HG02588 (cell line): ENCODE measurements around the gene LRPPRC.

Experiments used
- ATAC-seq: cut with Tn5 transposase; IDR thresholded peaks from one replicate; pipeline ENCODE4 v1.9.1; 2021; ENCODE audit warnings: mild to moderate bottlenecking, moderate library complexity; ENCODE audit not compliant: unreplicated experiment

The LRPPRC gene

GRCh38 chr2:43980902-43981301 lies 14.9 kb downstream of the LRPPRC start:
- no peak for ATAC-seq

DNA sequence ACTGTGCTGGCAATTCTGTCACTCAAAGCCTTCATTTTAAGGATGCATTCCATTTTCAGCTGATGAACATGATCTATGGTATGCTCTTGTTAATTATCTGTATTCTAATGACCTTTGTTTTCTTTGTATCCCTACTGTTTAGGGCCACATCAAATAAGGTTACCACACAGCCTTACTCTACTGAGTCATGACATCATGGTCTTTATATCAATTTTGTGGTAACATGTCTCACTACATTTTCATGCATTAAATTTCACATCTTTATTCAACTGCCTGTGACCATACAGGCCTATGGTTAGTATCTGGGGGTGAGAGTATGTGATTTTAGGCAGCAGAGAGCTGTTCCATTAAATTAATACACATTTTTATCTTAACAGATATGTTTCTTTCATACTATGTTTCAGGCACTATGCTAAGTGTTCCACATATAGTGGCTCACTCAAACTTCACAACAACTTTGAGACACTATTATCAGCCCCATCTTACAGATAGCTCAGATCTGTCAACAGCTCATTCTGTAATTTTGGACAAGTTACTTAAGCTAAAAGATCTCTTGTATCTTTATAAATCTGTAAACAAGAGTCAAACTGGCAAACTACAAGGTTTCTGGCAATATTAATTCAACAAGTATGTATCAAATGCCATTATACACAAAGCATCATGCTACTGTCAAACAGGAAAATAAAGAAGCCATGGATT lies 18.0 kb downstream of the LRPPRC start:
- no peak for ATAC-seq

DNA sequence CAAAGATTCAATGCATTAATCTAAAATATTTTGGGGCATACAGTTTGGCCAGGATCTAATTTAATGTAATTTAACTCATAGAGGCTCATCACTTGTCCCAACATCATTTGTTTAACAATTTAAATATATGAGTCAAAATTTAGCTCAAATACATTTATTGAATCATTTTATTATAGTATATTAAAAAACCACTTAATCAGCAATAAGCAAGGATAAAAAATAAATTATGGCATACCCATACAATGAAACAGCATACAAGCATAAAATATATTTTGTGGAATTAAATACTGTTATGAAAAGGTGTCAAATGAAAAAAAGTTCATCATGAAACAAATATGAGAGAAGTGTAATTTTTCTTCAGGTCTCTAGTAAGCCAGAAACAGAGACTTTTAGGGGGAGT lies 34.9 kb downstream of the LRPPRC start:
- no peak for ATAC-seq

GRCh38 chr2:43958397-43959275 lies 37.2 kb downstream of the LRPPRC start:
- ATAC-seq = no peak

- no peak for ATAC-seq
Observed at GRCh38 chr2:43950383-43951008, 45.3 kb downstream of the LRPPRC start.

GRCh38 chr2:43948370-43948769 lies 47.4 kb downstream of the LRPPRC start:
- ATAC-seq = no peak

DNA sequence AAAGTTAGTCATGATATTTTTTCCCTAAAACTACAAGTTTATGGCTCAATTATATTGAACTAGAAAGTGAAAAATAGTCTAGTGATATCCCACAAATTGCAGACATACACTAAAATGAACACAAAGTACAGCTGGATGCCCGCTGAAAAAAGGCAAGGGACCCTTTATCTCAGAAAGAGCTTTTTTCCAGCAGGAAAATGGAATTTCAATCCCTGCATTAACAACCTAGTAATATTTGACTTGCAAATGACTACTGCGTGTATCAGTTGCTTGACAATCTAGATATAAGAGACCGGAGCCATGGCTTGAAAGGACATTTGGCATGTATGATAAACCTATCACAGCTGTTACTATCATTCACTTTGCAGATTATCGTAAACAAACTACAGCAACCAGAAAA lies 49.1 kb downstream of the LRPPRC start:
- ATAC-seq = no peak

GRCh38 chr2:43945439-43945838 lies 50.4 kb downstream of the LRPPRC start:
- no peak for ATAC-seq

- no peak for ATAC-seq
Observed at GRCh38 chr2:43944915-43945314, 50.9 kb downstream of the LRPPRC start.

- ATAC-seq = no peak
Observed at GRCh38 chr2:43943809-43944452, 51.9 kb downstream of the LRPPRC start.

- no peak for ATAC-seq
Observed at GRCh38 chr2:43943323-43943722, 52.5 kb downstream of the LRPPRC start.

GRCh38 chr2:43942881-43943280 lies 52.9 kb downstream of the LRPPRC start:
- ATAC-seq = no peak

- ATAC-seq = no peak
Observed at GRCh38 chr2:43941966-43942365, 53.8 kb downstream of the LRPPRC start.

GRCh38 chr2:43941359-43941758 lies 54.4 kb downstream of the LRPPRC start:
- no peak for ATAC-seq

DNA sequence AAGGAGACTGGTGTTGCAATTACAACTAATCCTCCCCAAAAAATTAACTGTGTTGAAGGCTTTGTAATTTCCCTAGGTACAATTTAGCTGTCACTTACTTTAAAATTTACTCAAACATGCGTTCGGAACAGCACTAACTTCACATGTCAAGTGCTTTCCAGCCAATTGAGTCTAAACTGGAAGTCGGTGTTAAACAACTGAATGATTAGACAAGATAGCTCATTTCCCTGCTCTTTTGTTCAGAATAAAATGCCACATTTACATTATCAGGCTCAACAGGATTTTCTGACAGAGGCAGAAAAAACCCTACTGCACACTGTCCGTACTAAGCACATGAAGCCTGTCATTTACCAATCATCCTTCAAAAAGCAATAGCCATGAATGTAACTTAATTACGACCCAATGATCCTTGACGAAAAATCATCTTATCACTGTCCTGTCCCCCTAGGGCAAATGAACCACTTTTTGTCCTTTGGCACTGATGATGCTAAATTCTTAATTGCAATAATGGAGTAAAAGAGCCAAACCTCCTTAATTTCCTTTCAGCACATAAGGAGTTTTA lies 56.0 kb downstream of the LRPPRC start:
- ATAC-seq = no peak

DNA sequence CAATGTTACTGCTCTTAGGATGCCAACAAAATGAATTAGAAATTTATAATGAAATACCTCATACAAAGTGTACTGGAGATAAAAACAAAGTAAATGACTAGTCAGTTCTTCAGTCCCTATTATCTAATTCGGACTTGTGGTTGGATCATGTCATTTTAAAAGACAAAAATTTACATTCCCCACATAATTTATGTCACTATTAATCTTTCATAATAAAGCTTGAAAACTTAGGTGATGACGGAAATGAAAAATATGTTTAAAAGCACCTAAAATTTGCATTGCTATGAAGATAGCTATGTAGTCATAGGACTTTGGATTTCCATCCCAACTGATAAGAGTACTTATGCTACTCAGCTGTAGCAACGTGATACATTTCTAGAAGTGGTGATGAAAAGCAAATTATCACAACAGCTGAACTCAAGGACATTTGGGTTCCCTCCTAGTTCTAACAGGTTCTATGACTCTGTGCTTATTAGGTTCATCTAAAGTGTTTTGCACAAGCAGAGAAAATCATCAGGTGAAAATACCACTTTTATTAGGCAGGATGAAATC lies 58.4 kb downstream of the LRPPRC start:
- ATAC-seq = no peak

DNA sequence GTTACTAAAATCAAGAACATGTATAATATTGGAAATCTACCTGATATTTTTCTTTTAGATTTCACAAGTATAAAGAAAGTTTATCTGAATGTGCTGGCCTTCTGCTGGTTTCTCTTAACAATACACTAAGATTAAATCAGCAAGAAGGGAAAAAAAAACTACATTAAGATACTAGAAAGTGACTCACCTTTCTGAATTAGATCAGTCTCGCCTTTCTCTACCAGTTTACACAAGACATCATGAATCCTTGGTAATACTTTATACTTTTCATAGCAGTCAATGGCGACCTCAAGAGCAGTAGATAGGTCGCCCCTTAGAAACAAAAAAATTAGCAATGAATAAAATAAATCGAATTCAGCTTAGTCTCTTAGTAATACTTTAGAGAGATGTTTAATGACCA lies 61.2 kb downstream of the LRPPRC start:
- no peak for ATAC-seq

DNA sequence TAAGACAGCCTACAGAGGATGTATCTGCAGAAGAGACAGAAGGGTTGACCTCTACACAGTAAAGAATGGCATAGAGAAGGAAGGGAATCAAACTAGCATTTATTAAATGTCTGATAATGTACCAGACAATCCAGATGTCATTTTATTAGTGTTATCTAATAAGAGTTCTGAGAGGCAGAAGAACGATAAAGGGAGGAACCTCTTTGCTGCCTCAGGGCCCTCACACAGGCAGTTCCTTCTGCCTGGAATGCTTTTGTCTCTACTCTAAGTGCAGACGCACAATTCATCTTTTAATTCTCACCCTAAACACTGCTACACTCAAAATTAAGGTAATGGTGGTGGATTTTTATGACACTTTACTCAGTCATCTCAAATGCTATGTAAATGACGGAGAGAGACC lies 64.5 kb downstream of the LRPPRC start:
- ATAC-seq = no peak

- ATAC-seq = no peak
Observed at GRCh38 chr2:43927442-43927841, 68.3 kb downstream of the LRPPRC start.

DNA sequence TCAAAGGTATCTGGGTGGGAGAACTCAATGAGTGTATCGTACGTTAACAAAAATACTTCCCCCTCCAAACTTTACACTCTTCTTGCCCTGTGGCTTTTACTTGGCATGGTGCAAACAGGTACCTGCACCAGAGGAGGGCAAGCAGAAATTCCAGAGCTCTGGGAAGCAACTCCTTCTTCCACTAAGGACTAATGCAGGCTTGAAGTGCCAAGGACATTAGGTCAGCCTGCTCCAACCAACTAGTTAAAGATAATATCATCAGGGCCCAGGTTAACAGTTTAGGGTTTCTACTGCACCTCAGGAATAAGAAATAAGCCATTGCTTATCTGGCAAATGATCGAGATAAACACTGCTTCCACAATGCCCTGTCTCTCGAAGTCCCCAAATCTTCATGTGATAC lies 70.4 kb downstream of the LRPPRC start:
- no peak for ATAC-seq

DNA sequence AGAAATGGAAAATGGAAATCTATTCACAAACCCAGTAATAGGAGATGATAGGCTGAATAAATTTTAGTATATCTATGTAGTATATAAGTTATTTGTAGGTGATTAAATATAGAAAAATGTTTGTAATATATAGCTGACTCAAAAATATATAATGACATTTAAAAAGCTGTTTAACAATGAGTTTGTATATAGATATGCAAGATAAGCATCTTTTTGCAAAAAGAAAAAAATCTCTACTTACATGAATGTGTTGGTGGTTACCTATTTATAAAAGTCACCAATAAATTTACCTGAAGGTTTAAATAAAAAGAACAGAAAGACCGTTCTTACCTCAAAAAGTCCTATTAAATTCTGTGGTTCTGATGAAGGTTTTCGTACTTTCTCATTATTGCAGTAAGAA lies 71.3 kb downstream of the LRPPRC start:
- no peak for ATAC-seq
